ENCODE measurements around the gene MUC22. TPM values are rescaled to one million over a fixed set of nuclear protein-coding genes. Genes with fewer than 3 reads are reported as not detected.
"Not testable (repeated sequence)": the region's sequence is repeated elsewhere in the genome, so short reads cannot be mapped to it uniquely, and the experiment has no call there.

The MUC22 gene
- total RNA-seq (2014; rRNA removed; shearing (Covaris generic)): not detected in 2 replicates

- Histone ChIP-seq H3K4me1 (replicated peaks) (peaks cover 12% of the 10 kb centered on the region), H3K27ac (no peak within 1 kb of the TSS), H3K9me3 (replicated peaks) (peaks cover 4% of the 10 kb centered on the region; the same call in 1 of the 2 replicates), H3K4me3 (no peak within 1 kb of the TSS), H3K36me3 (no peaks in the 10 kb centered on the region), H3K27me3 (replicated peaks) (no peaks in the 10 kb centered on the region)
- DNase-seq (ENCODE audit: low read depth in 1 of 2, low spot score in 2 of 2): peak in 1 of 2 experiments; percentile 11
These were observed at the start of gene MUC22 for GRCh38 chr6:31010393-31011060. Gene MUC22 (plus strand): TSS chr6:31010474. CDS start chr6:31010707, 233 bp downstream.

DNA sequence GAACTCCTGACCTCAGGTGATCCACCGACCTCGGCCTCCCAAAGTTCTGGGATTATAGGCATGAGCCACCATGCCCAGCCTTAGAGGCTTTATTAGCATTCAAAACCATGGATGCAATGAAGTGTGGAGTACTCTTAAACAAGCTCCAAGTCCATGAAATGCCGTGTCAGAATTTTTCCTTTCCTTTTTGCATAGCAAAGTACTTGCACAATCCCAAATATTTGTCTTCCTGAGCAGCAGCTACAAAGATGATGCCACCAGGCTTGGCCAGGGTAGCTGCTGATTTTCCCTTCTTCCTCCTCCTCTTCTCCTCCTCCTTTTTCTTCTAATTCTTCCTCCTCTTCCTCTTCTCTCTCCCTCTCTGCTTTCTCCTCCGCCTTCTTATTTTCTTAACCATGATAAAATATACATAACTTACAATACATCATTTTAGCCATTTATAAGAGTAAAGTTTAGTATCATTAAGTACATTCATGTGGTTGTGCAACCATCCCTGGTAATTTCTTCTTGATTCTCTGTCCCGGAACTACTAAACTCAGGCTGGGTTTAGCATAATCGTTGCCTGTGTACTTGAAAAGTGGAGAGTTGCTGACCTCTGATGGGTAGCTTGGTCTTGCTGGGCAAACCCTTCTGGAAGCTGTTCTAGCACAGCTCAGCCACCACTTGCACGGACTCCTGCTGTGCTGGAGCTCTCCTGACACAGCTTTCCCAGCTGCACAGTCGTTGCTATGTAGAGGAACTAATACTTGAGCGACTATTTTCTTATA is 49.2 kb upstream of the MUC22 start:
- Histone ChIP-seq H3K4me3 (no peak overlapping the region), H3K4me1 (replicated peaks) (no peaks in the 10 kb centered on the region), H3K27ac (no peak overlapping the region), H3K9me3 (replicated peaks) (no peaks in the 10 kb centered on the region), H3K36me3 (no peaks in the 10 kb centered on the region), H3K27me3 (replicated peaks) (no peaks in the 10 kb centered on the region; the same call in none of the 2 replicates)
- DNase-seq (ENCODE audit: low read depth in 1 of 2, low spot score in 2 of 2): no peak

DNA sequence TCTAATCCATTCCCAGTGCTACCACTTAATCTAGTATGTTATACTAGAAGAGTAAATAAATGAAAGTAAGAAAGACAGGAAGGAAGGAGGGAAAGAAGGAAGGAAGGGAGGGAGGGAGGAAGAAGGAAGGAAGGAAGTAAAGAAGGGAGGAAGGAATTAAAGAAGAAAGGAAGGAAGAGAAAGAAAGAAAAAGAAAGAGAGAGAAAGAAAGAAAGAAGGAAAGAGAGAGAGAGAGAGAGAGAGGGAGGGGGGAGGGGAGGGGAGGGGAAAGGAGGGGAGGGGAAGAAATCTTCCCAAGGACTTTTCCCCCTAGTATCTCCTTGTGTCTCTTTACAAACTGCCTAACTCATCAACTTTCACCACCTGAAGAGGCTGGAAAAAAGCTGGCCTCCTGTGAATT is 47.6 kb upstream of the MUC22 start:
- no peak for DNase-seq (ENCODE audit: low read depth in 1 of 2, low spot score in 2 of 2)
- no peaks in the 10 kb centered on the region for H3K36me3 ChIP-seq

DNA sequence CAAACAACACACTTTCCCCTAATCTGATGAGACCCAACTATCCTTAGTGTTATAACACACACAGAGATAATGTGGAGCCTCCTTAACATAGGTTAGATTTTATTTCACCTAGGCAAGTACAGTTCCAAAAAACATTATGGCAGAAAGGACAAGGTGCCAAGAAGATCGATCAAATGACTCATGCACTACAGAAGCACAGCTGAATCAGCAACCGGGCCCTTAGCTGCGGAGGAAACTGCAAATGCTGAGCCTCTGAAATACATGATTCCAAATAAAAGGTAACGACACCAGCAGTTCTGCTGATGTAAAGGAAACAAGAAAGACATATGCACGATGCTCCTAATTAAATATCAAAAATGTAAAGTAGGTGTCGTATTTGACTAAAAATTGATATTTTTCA is 46.6 kb upstream of the MUC22 start:
- Histone ChIP-seq H3K27ac (no peak overlapping the region), H3K4me1 (replicated peaks) (no peaks in the 10 kb centered on the region), H3K9me3 (replicated peaks) (no peaks in the 10 kb centered on the region), H3K27me3 (replicated peaks) (no peaks in the 10 kb centered on the region; the same call in 1 of the 2 replicates), H3K4me3 (no peak overlapping the region), H3K36me3 (no peaks in the 10 kb centered on the region)
- DNase-seq (ENCODE audit: low read depth in 1 of 2, low spot score in 2 of 2): no peak

More for the DNA sequence above, 47.6 kb upstream of the MUC22 start:
- no peaks in the 10 kb centered on the region for H3K9me3 ChIP-seq (replicated peaks)
- no peaks in the 10 kb centered on the region for H3K4me1 ChIP-seq (replicated peaks)
- H3K4me3 ChIP-seq: no peak overlapping the region
- H3K27ac ChIP-seq: no peak overlapping the region
- no peaks in the 10 kb centered on the region; the same call in 1 of the 2 replicates for H3K27me3 ChIP-seq (replicated peaks)

DNA sequence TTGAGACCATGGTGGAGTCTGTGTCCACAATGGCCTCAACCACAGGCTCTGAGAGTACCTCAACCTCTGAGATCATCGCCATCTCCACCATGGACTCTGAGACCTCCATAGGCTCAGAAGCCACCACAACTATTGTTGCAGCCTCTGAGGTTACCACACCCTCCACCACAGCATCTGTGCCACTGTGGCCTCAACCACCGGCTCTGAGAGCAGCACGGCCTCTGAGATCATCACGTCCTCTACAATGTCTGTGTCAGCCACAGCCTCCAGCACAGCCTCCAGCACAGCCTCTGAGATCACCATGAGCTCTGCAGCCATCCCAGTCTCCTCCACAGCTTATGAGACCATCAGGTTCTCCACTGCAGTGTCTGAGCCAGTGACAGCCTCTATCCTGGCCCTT is 46.2 kb upstream of the MUC22 start:
- no peaks in the 10 kb centered on the region for H3K9me3 ChIP-seq (replicated peaks)
- no peak overlapping the region for H3K4me3 ChIP-seq
- H3K36me3 ChIP-seq: no peaks in the 10 kb centered on the region
- no peak for DNase-seq (ENCODE audit: low read depth in 1 of 2, low spot score in 2 of 2)
- H3K27ac ChIP-seq: no peak overlapping the region
- no peaks in the 10 kb centered on the region; the same call in 1 of the 2 replicates for H3K27me3 ChIP-seq (replicated peaks)
- H3K4me1 ChIP-seq (replicated peaks): no peaks in the 10 kb centered on the region

- Histone ChIP-seq H3K9me3 (replicated peaks) (no peaks in the 10 kb centered on the region), H3K4me1 (replicated peaks) (no peaks in the 10 kb centered on the region), H3K27ac (no peak overlapping the region), H3K4me3 (no peak overlapping the region), H3K27me3 (replicated peaks) (no peaks in the 10 kb centered on the region), H3K36me3 (no peaks in the 10 kb centered on the region)
- DNase-seq (ENCODE audit: low read depth in 1 of 2, low spot score in 2 of 2): no peak
These were observed 45.1 kb upstream of the MUC22 start for GRCh38 chr6:30965140-30965601.

- H3K27ac ChIP-seq: no peak overlapping the region
- DNase-seq (ENCODE audit: low read depth in 1 of 2, low spot score in 2 of 2): no peak
These were observed 44.1 kb upstream of the MUC22 start for GRCh38 chr6:30966154-30966553.

GRCh38 chr6:30969171-30969570 is 41.1 kb upstream of the MUC22 start:
- not testable (repeated sequence) for H3K9me3 ChIP-seq (replicated peaks); H3K27me3 ChIP-seq (replicated peaks); H3K4me1 ChIP-seq (replicated peaks); H3K4me3 ChIP-seq; H3K36me3 ChIP-seq; DNase-seq (ENCODE audit: low read depth in 1 of 2, low spot score in 2 of 2); H3K27ac ChIP-seq

More at GRCh38 chr6:30966154-30966553, 44.1 kb upstream of the MUC22 start:
- no peaks in the 10 kb centered on the region for H3K9me3 ChIP-seq (replicated peaks)
- H3K4me3 ChIP-seq: no peak overlapping the region
- H3K27me3 ChIP-seq (replicated peaks): no peaks in the 10 kb centered on the region
- H3K36me3 ChIP-seq: no peaks in the 10 kb centered on the region
- H3K4me1 ChIP-seq (replicated peaks): no peaks in the 10 kb centered on the region

- no peaks in the 10 kb centered on the region for H3K9me3 ChIP-seq (replicated peaks)
These were observed 39.3 kb upstream of the MUC22 start for GRCh38 chr6:30970946-30971345.

DNA sequence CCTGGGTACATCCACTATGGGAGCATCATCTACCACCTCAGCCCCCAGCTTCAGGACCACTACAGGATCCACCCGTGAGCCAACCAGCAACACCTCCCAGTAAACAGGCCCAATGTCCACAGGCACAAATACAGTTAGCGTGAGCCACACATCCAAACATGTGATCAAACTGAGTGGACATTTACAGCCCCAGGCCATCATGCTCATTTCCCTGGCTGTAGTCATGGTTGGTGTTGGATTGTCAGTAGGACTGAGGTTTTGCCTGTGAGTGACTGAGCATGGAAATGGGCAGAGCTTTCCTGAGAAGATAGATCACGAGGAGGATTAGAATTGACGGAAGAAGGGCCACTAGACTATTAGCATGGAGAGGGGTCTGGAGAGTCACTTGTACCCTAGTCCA is 37.5 kb upstream of the MUC22 start:
- H3K4me3 ChIP-seq: no peak overlapping the region
- no peak for DNase-seq (ENCODE audit: low read depth in 1 of 2, low spot score in 2 of 2)
- H3K36me3 ChIP-seq: no peaks in the 10 kb centered on the region
- H3K9me3 ChIP-seq (replicated peaks): no peaks in the 10 kb centered on the region
- H3K27me3 ChIP-seq (replicated peaks): no peaks in the 10 kb centered on the region; the same call in 1 of the 2 replicates
- no peaks in the 10 kb centered on the region for H3K4me1 ChIP-seq (replicated peaks)
- no peak overlapping the region for H3K27ac ChIP-seq

More at GRCh38 chr6:30970946-30971345, 39.3 kb upstream of the MUC22 start:
- Histone ChIP-seq H3K27me3 (replicated peaks) (no peaks in the 10 kb centered on the region; the same call in 1 of the 2 replicates), H3K4me1 (replicated peaks) (no peaks in the 10 kb centered on the region), H3K27ac (no peak overlapping the region), H3K4me3 (no peak overlapping the region), H3K36me3 (no peaks in the 10 kb centered on the region)
- DNase-seq (ENCODE audit: low read depth in 1 of 2, low spot score in 2 of 2): no peak

GRCh38 chr6:30974490-30975252 is 35.6 kb upstream of the MUC22 start:
- Histone ChIP-seq H3K27ac (no peak overlapping the region), H3K4me3 (no peak overlapping the region), H3K27me3 (replicated peaks) (no peaks in the 10 kb centered on the region; the same call in 1 of the 2 replicates), H3K9me3 (replicated peaks) (no peaks in the 10 kb centered on the region), H3K36me3 (no peaks in the 10 kb centered on the region), H3K4me1 (replicated peaks) (no peaks in the 10 kb centered on the region)
- DNase-seq (ENCODE audit: low read depth in 1 of 2, low spot score in 2 of 2): no peak

DNA sequence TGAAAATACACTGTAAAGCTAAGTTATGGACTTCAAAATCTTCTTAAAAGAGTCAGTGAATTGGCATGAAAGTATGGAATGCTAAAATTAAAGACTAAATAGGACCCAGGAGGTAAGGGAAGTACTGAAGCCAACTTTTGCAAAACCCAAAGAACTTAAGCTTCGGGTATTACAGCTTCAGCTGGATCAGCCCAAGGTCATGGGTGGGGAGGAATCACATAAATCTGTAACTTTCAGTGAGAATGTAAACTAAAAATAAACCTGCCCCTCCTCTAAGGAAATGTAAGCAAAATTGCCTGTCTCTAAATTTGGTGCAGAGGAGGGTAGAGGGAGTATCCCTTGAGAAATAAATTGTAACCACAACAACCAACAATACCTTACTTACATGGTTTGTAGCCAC is 31.1 kb upstream of the MUC22 start:
- DNase-seq (ENCODE audit: low read depth in 1 of 2, low spot score in 2 of 2): no peak
- no peak overlapping the region for H3K4me3 ChIP-seq
- 0 out of 2 replicates have a peak, but pooled peaks cover 5% of the 10 kb centered on the region for H3K4me1 ChIP-seq (replicated peaks)
- no peak overlapping the region for H3K27ac ChIP-seq
- H3K36me3 ChIP-seq: no peaks in the 10 kb centered on the region
- no peaks in the 10 kb centered on the region for H3K27me3 ChIP-seq (replicated peaks)
- no peaks in the 10 kb centered on the region for H3K9me3 ChIP-seq (replicated peaks)

- H3K27me3 ChIP-seq (replicated peaks): no peaks in the 10 kb centered on the region
- no peak overlapping the region for H3K27ac ChIP-seq
- H3K4me1 ChIP-seq (replicated peaks): 0 out of 2 replicates have a peak, but pooled peaks cover 5% of the 10 kb centered on the region
- no peaks in the 10 kb centered on the region for H3K36me3 ChIP-seq
- DNase-seq (ENCODE audit: low read depth in 1 of 2, low spot score in 2 of 2): no peak
- H3K9me3 ChIP-seq (replicated peaks): no peaks in the 10 kb centered on the region
- no peak overlapping the region for H3K4me3 ChIP-seq
These were observed 30.6 kb upstream of the MUC22 start for GRCh38 chr6:30979690-30980089.
